K562 (cell line): ENCODE results near the gene LSS.

ENCODE experiments used
- CTCF ChIP-seq, 3 experiments: IDR thresholded peaks in 2 of 3; conservative IDR thresholded peaks in 1 of 3; 2 replicates each; pipeline ENCODE4 v1.5.1; 2011 to 2012; ENCODE audit warnings: low read length in 3 of 3, mild to moderate bottlenecking in 3 of 3, control low read depth in 2 of 3, improper control_type of control experiment in 1 of 3, inconsistent platforms in 1 of 3, low read depth in 1 of 3, mixed read lengths in 1 of 3, moderate library complexity in 1 of 3; ENCODE audit not compliant: insufficient read depth in 2 of 3
- E2F3 ChIP-seq: fragments of 250-450 bp; sonication (Bioruptor Pico); IDR thresholded peaks from 2 replicates; pipeline ENCODE4 v1.4.0; 2020; ENCODE audit warnings: mild to moderate bottlenecking
- HNRNPUL1 ChIP-seq: fragments of 200-400 bp; formaldehyde crosslinking; IDR thresholded peaks from 2 replicates; pipeline ENCODE4 v1.6.1; 2017; ENCODE audit warnings: low read length
- MTA3 ChIP-seq: fragments of 450-650 bp; formaldehyde crosslinking; IDR thresholded peaks from 2 replicates; pipeline ENCODE4 v1.6.1; 2017; ENCODE audit warnings: mild to moderate bottlenecking, borderline replicate concordance
- RB1 ChIP-seq: fragments of 450-650 bp; IDR thresholded peaks from 2 replicates; pipeline ENCODE4 v1.6.1; 2017; ENCODE audit warnings: low read depth, mild to moderate bottlenecking
- SP1 ChIP-seq: sonication (generic); formaldehyde crosslinking; IDR thresholded peaks from 2 replicates; pipeline ENCODE4 v1.8.1; 2022; ENCODE audit warnings: mild to moderate bottlenecking, missing genetic modification reagents
- STAG1 ChIP-seq: sonication (generic); formaldehyde crosslinking; IDR thresholded peaks from 2 replicates; pipeline ENCODE4 v1.5.0; 2020; ENCODE audit warnings: missing genetic modification reagents, borderline replicate concordance
- USF2 ChIP-seq: sonication (generic); formaldehyde crosslinking; IDR thresholded peaks from 2 replicates; pipeline ENCODE4 v1.5.0; 2020; ENCODE audit warnings: missing genetic modification reagents
- ZHX1 ChIP-seq: fragments of 150-350 bp; conservative IDR thresholded peaks from 2 replicates; pipeline ENCODE4 v1.6.1; 2014; ENCODE audit warnings: low read length
- ZNF274 ChIP-seq: IDR thresholded peaks from 2 replicates; pipeline ENCODE4 v1.6.1; 2011; ENCODE audit warnings: low read depth, mild to moderate bottlenecking, low read length, moderate library complexity, borderline replicate concordance
- TF ChIP-seq, protein P1 (sequence below): sonication (generic); formaldehyde crosslinking; IDR thresholded peaks from 2 replicates; pipeline ENCODE4 v1.9.0; 2022; ENCODE audit warnings: mild to moderate bottlenecking, missing genetic modification reagents

DNA sequence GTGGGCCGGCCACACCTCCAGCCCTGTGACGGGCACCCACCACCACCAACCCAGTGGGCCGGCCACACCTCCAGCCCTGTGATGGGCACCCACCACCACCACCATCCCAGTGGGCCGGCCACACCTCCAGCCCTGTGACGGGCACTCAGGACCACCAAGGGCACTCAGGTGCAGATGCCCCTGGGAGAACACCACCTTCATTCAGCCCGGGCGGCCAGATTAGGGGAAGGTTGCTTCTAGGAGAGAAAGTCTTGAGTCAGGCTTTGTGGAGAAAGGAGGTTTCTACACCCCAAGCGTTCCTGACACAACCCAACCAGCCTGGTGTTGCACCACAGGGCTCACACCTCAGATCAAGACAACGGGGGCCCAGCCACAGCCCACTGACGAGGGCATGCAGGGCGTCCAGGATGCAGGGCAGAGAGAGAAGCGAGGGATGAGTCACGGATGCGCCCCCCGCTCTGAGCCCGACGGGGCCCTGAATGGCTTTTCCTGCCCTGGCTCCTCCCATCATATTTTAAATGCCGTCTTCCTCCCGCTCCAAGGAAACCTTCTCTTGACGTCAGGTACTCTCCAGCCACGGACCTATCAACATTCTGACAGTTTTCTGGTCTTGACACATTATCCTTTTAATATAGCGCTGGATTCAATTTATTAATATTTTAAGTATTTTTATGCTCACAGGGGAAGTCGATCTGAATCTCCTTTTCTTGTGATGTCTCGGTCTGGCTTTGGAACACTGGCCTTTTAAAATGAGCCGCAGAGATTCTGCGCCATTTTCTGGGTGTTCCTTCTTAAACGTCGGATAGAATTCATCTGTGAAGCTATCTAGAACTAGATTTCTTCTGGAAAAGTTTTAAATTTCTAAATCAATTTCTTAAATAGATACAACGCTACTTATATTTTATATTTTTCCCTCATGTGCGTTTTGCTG is 43.7 kb downstream of the LSS start:
- TF ChIP-seq STAG1 (CRISPR knock-in tag) (no peak), SP1 (CRISPR knock-in tag) (peak; percentile 98), CTCF (IDR thresholded peaks at IDR 0.05 in 2 of 3, conservative IDR thresholded peaks at IDR 0.05 in 1 of 3; ENCODE audit: insufficient read depth in 2 of 3, low read depth in 1 of 3, low read length in 3 of 3) (no peak), HNRNPUL1 (no peak), USF2 (CRISPR knock-in tag) (no peak), E2F3 (CRISPR knock-in tag) (no peak), ZNF274 (no peak), MTA3 (peak; percentile 31; the same call in 1 of the 2 replicates), ZHX1 (no peak), RB1 (no peak)
- TF ChIP-seq, protein P1, sequence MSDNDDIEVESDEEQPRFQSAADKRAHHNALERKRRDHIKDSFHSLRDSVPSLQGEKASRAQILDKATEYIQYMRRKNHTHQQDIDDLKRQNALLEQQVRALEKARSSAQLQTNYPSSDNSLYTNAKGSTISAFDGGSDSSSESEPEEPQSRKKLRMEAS (CRISPR knock-in tag), result no peak
